H1 (cell line): ENCODE results near the gene STK40. TPM values are rescaled to one million over a fixed set of nuclear protein-coding genes. Genes with fewer than 3 reads are reported as not detected.

ENCODE experiments used
- CTCF ChIA-PET: fragments of 300-600 bp; sonication (Branson Sonifier 250); formaldehyde crosslinking; loops from one replicate; lab custom pipeline; 2021; ENCODE audit not compliant: partially characterized antibody; lab: Charles Lee
- POLR2A ChIA-PET: fragments of 300-600 bp; sonication (Branson Sonifier 250); formaldehyde crosslinking; loops from one replicate; lab custom pipeline; 2021; ENCODE audit warnings: inconsistent platforms; ENCODE audit not compliant: partially characterized antibody; lab: Charles Lee
- DNase-seq, 2 experiments: peaks; one replicate each; pipeline versions ENCODE4 v3.0.0 to v3.0.0-alpha.2; 2010 to 2022; ENCODE audit warnings: low spot score in 2 of 2, low read depth in 1 of 2, mixed read lengths in 1 of 2
- FAIRE-seq: peaks from 2 replicates; lab custom pipeline; 2011; peaks lifted over from hg19 to GRCh38; lab: Jason Lieb, UNC
- H2AFZ ChIP-seq: 2 replicates; pipeline ENCODE4 v1.8.1; 2012; ENCODE audit warnings: low read length, inconsistent platforms
- H2AK5ac ChIP-seq: 2 replicates; pipeline ENCODE4 v1.6.1; 2013; ENCODE audit warnings: low read depth, low read length
- H2BK120ac ChIP-seq: replicated peaks from 2 replicates; pipeline ENCODE3; 2013; ENCODE audit warnings: low read depth, low read length, inconsistent platforms
- H2BK12ac ChIP-seq: 2 replicates; pipeline ENCODE4 v1.6.1; 2013; ENCODE audit warnings: low read depth, low read length
- H2BK15ac ChIP-seq: 2 replicates; pipeline ENCODE4 v1.6.1; 2013; ENCODE audit warnings: low read length
- H2BK20ac ChIP-seq: 2 replicates; pipeline ENCODE4 v1.6.1; 2013; ENCODE audit warnings: low read length
- H2BK5ac ChIP-seq: 2 replicates; pipeline ENCODE4 v1.6.1; 2013; ENCODE audit warnings: low read depth, low read length
- H3K14ac ChIP-seq: 2 replicates; pipeline ENCODE4 v1.6.1; 2013; ENCODE audit warnings: inconsistent platforms; ENCODE audit not compliant: insufficient read length
- H3K18ac ChIP-seq: 2 replicates; pipeline ENCODE4 v1.6.1; 2013; ENCODE audit warnings: low read length; ENCODE audit errors: extremely low read depth
- H3K23ac ChIP-seq: 2 replicates; pipeline ENCODE4 v1.6.1; 2013; ENCODE audit warnings: inconsistent platforms; ENCODE audit not compliant: insufficient read length
- H3K23me2 ChIP-seq: 2 replicates; pipeline ENCODE4 v1.6.1; 2013; ENCODE audit warnings: low read depth, low read length
- H3K27ac ChIP-seq: 2 replicates; pipeline ENCODE4 v1.6.1; 2011; ENCODE audit warnings: low read depth, low read length, inconsistent platforms
- H3K27me3 ChIP-seq, 4 experiments: replicated peaks in 1 of 4; 1 replicate in 1 of 4; 2 replicates in 3 of 4; pipeline versions ENCODE4 v1.6.1 to v1.8.1; 2011 to 2013; ENCODE audit warnings: low read length in 3 of 4, mild to moderate bottlenecking in 3 of 4, inconsistent platforms in 2 of 4, mixed read lengths in 2 of 4, moderate library complexity in 1 of 4; ENCODE audit not compliant: control insufficient read depth in 3 of 4, insufficient read depth in 3 of 4; ENCODE audit errors: extremely low read depth in 1 of 4
- H3K36me3 ChIP-seq, 4 experiments: 2 replicates each; pipeline versions ENCODE4 v1.6.1 to v1.8.1; 2011 to 2013; ENCODE audit warnings: mild to moderate bottlenecking in 4 of 4, low read length in 3 of 4, moderate library complexity in 2 of 4, control low read depth in 1 of 4, inconsistent platforms in 1 of 4; ENCODE audit not compliant: insufficient read depth in 4 of 4, control insufficient read depth in 2 of 4
- H3K4ac ChIP-seq: replicated peaks from 2 replicates; pipeline ENCODE3; 2013; ENCODE audit warnings: low read length, low read depth, mixed read lengths, inconsistent platforms; ENCODE audit not compliant: insufficient read length
- H3K4me1 ChIP-seq, 4 experiments: replicated peaks in 1 of 4; 1 replicate in 1 of 4; 2 replicates in 3 of 4; pipeline versions ENCODE4 v1.6.1 to v1.8.1; 2011 to 2013; ENCODE audit warnings: low read length in 3 of 4, inconsistent platforms in 2 of 4, mixed read lengths in 1 of 4; ENCODE audit not compliant: insufficient read depth in 4 of 4, control insufficient read depth in 3 of 4
- H3K4me2 ChIP-seq, 2 experiments: 2 replicates each; pipeline versions ENCODE4 v1.6.1 to v1.8.1; 2011 to 2013; ENCODE audit warnings: low read depth in 2 of 2, low read length in 2 of 2, control low read depth in 1 of 2, inconsistent platforms in 1 of 2, mild to moderate bottlenecking in 1 of 2; ENCODE audit not compliant: insufficient read depth in 1 of 2
- H3K4me3 ChIP-seq, 4 experiments: fragments of 200-600, 300-600 bp in 1 of 4; sonication (generic), shearing (Covaris generic), sonication (Bioruptor Twin) in 1 of 4; 2 replicates each; pipeline versions ENCODE4 v1.5.1 to v1.8.1; 2011 to 2016; ENCODE audit warnings: low read length in 4 of 4, low read depth in 3 of 4, control low read depth in 2 of 4, inconsistent platforms in 2 of 4, mild to moderate bottlenecking in 2 of 4, mixed read lengths in 1 of 4, moderate library complexity in 1 of 4; ENCODE audit not compliant: insufficient read depth in 2 of 4; ENCODE audit errors: extremely low read depth in 1 of 4
- H3K56ac ChIP-seq: replicated peaks from 2 replicates; pipeline ENCODE3; 2013; ENCODE audit warnings: low read depth, mild to moderate bottlenecking, mixed read lengths, low read length, inconsistent platforms; ENCODE audit not compliant: insufficient read length
- H3K79me1 ChIP-seq: 2 replicates; pipeline ENCODE4 v1.6.1; 2013; ENCODE audit warnings: low read depth, low read length, control low read depth
- H3K79me2 ChIP-seq, 2 experiments: 2 replicates each; pipeline versions ENCODE4 v1.6.1 to v1.8.1; 2012 to 2013; ENCODE audit warnings: low read length in 2 of 2, mild to moderate bottlenecking in 2 of 2, inconsistent platforms in 1 of 2; ENCODE audit not compliant: insufficient read depth in 2 of 2, control insufficient read depth in 1 of 2
- H3K9ac ChIP-seq, 4 experiments: replicated peaks in 1 of 4; 1 replicate in 1 of 4; 2 replicates in 3 of 4; pipeline versions ENCODE4 v1.6.1 to v1.8.1; 2011 to 2013; ENCODE audit warnings: low read depth in 3 of 4, low read length in 3 of 4, control low read depth in 2 of 4, mild to moderate bottlenecking in 2 of 4, moderate library complexity in 2 of 4, inconsistent platforms in 1 of 4; ENCODE audit errors: extremely low read depth in 1 of 4
- H3K9me3 ChIP-seq, 2 experiments: 2 replicates each; pipeline versions ENCODE4 v1.6.1 to v1.8.1; 2012 to 2013; ENCODE audit warnings: mild to moderate bottlenecking in 2 of 2, moderate library complexity in 2 of 2, control low read depth in 1 of 2, inconsistent platforms in 1 of 2, low read depth in 1 of 2, low read length in 1 of 2, mixed read lengths in 1 of 2; ENCODE audit not compliant: insufficient read depth in 2 of 2
- H4K20me1 ChIP-seq, 2 experiments: replicated peaks in 1 of 2; 2 replicates each; pipeline versions ENCODE3 to v1.8.1; 2011 to 2013; ENCODE audit warnings: inconsistent platforms in 2 of 2, low read length in 2 of 2, mild to moderate bottlenecking in 1 of 2; ENCODE audit not compliant: insufficient read depth in 2 of 2, control insufficient read depth in 1 of 2
- H4K5ac ChIP-seq: 2 replicates; pipeline ENCODE4 v1.6.1; 2013; ENCODE audit warnings: low read length, low read depth, mixed read lengths, inconsistent platforms; ENCODE audit not compliant: insufficient read length
- H4K8ac ChIP-seq: 2 replicates; pipeline ENCODE4 v1.8.0; 2013; ENCODE audit warnings: mild to moderate bottlenecking, moderate library complexity, low read length, inconsistent platforms; ENCODE audit not compliant: insufficient read depth; ENCODE audit errors: extremely low read depth
- H4K91ac ChIP-seq: replicated peaks from 2 replicates; pipeline ENCODE3; 2013; ENCODE audit warnings: low read length, mixed read lengths, inconsistent platforms; ENCODE audit not compliant: insufficient read length
- ASH2L ChIP-seq: fragments of 200-600, 300-600 bp; sonication (generic); IDR thresholded peaks from one replicate; pipeline ENCODE4 v1.7.1; 2017; ENCODE audit warnings: low read length
- BACH1 ChIP-seq: IDR thresholded peaks from 2 replicates; pipeline ENCODE4 v1.6.1; 2012; ENCODE audit warnings: low read length, improper control_type of control experiment
- BCL11A ChIP-seq, 2 experiments: IDR thresholded peaks; one replicate each; pipeline ENCODE4 v1.6.1; 2011; ENCODE audit warnings: low read depth in 2 of 2, low read length in 2 of 2, mild to moderate bottlenecking in 2 of 2
- GTF2F1 ChIP-seq: IDR thresholded peaks from 2 replicates; pipeline ENCODE4 v1.6.1; 2012; ENCODE audit warnings: low read depth, low read length, improper control_type of control experiment, borderline replicate concordance
- KDM4A ChIP-seq: IDR thresholded peaks from one replicate; pipeline ENCODE4 v1.7.1; 2012; ENCODE audit warnings: low read depth, mild to moderate bottlenecking, moderate library complexity, low read length, inconsistent platforms; ENCODE audit not compliant: severe bottlenecking
- MAFK ChIP-seq: IDR thresholded peaks from 2 replicates; pipeline ENCODE4 v1.6.1; 2012; ENCODE audit warnings: low read depth, mild to moderate bottlenecking, improper control_type of control experiment, low read length
- POU5F1 ChIP-seq: IDR thresholded peaks from 2 replicates; pipeline ENCODE4 v1.6.1; 2011; ENCODE audit warnings: low read depth, mild to moderate bottlenecking, low read length, moderate library complexity
- RAD21 ChIP-seq, 2 experiments: IDR thresholded peaks in 1 of 2; conservative IDR thresholded peaks in 1 of 2; 2 replicates each; pipeline ENCODE4 v1.6.1; 2011; ENCODE audit warnings: low read depth in 2 of 2, low read length in 2 of 2, improper control_type of control experiment in 1 of 2, inconsistent platforms in 1 of 2, mild to moderate bottlenecking in 1 of 2, moderate library complexity in 1 of 2
- RXRA ChIP-seq: IDR thresholded peaks from 2 replicates; pipeline ENCODE4 v1.6.1; 2011; ENCODE audit warnings: low read depth, mild to moderate bottlenecking, low read length, moderate library complexity; ENCODE audit not compliant: insufficient read depth
- SAP30 ChIP-seq: fragments of 300-600 bp; sonication (generic); IDR thresholded peaks from 2 replicates; pipeline ENCODE4 v1.7.1; 2012; ENCODE audit warnings: low read length, moderate library complexity, mild to moderate bottlenecking, inconsistent platforms; ENCODE audit not compliant: insufficient read depth, insufficient replicate concordance
- SIN3A ChIP-seq, 2 experiments: IDR thresholded peaks in 1 of 2; conservative IDR thresholded peaks in 1 of 2; 2 replicates each; pipeline ENCODE4 v1.6.1; 2011 to 2012; ENCODE audit warnings: low read length in 2 of 2, improper control_type of control experiment in 1 of 2, low read depth in 1 of 2, mild to moderate bottlenecking in 1 of 2
- SP4 ChIP-seq: IDR thresholded peaks from 2 replicates; pipeline ENCODE4 v1.6.1; 2012; ENCODE audit warnings: low read length, inconsistent platforms
- WGBS, 2 experiments: shearing (Covaris generic) in 1 of 2; methylation state at CpG; one replicate each; pipeline versions ENCODE4 v1.1.6 to v1.1.7; 2013 to 2015; ENCODE audit warnings: low lambda C conversion rate in 2 of 2, mixed read lengths in 2 of 2, inconsistent platforms in 1 of 2, low coverage in 1 of 2, missing lambda C conversion rate in 1 of 2; ENCODE audit not compliant: insufficient replicate concordance in 2 of 2, insufficient coverage in 1 of 2, insufficient read length in 1 of 2; ENCODE audit errors: extremely low coverage in 1 of 2, missing lambda C conversion rate in 1 of 2; 5-methylcytosine and 5-hydroxymethylcytosine counted together
- polyA plus RNA-seq, 7 experiments: library from polyadenylated mRNA; depleted of rRNA in 3 of 7; stranded (reverse) in 5 of 7; unstranded in 2 of 7; fragments of >200 nt in 5 of 7; fragments of 200-250 nt in 2 of 7; gene quantifications; 1 replicate in 5 of 7; 2 replicates in 1 of 7; 4 replicates in 1 of 7; pipeline versions ENCODE4 v1.2.1 to v1.2.3, GENCODE V29; 2011 to 2013; ENCODE audit warnings: missing spikeins in 2 of 7, mixed read lengths in 2 of 7
- total RNA-seq: library from RNA; stranded (reverse); fragmentation: NEBNext Ultra II Directional; extraction: Animal tissue kit (Norgen Biotek cat#: 25700); gene quantifications from 2 replicates; pipeline ENCODE4 v1.2.1, GENCODE V29; 2021
- TF ChIP-seq, protein P1 (sequence below): IDR thresholded peaks from 2 replicates; pipeline ENCODE4 v1.6.1; 2011; ENCODE audit warnings: low read depth, mild to moderate bottlenecking, low read length; ENCODE audit not compliant: insufficient read depth

The STK40 gene
- total and polyA plus RNA-seq, 2 of the 8 experiments (the other 6 are each of a cell fraction or from before 2014, with no cell fraction given), result 13.6 to 28.6 TPM

DNA sequence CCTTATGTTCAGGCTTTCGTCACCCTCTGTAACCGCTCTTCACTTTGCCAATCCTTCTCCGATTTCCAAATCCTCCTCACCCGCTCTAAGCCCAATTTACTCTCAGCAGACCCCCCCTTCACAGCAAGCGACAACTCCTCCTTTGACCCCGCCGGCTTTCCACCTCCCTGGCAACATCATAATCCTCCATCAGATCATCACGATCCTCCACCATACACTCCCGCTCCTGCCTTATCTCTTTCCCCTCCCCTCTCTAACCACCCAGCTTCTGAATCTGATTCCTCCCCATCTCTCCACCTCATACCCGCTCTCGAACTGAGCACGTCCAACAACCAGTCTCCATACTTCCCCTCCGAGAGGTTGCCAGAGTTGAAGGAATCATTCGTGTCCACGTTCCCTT is 54.8 kb downstream of the STK40 start:
- Histone ChIP-seq H2AK5ac (no peak overlapping the region), H3K56ac (no peak overlapping the region), H2AFZ (no peak overlapping the region), H3K9me3 (no peaks in the 10 kb centered on the region), H3K23ac (no peak overlapping the region), H3K4me3 (no peak overlapping the region), H3K4me1 (no peaks in the 10 kb centered on the region), H3K18ac (no peak overlapping the region), H3K4ac (no peak overlapping the region), H4K20me1 (no peaks in the 10 kb centered on the region), H2BK15ac (no peak overlapping the region), H3K27me3 (peaks cover 0 to 6% (median under 1%) of the 10 kb centered on the region in 4 experiments; a peak in 3 of 7 replicates), H3K79me1 (no peaks in the 10 kb centered on the region; the same call in 1 of the 2 replicates), H2BK5ac (no peak overlapping the region), H4K5ac (no peak overlapping the region), H2BK20ac (no peak overlapping the region), H2BK120ac (no peak overlapping the region), H4K8ac (no peak overlapping the region), H3K23me2 (peaks cover 4% of the 10 kb centered on the region; the same call in 1 of the 2 replicates), H2BK12ac (no peak overlapping the region), H3K9ac (no peak overlapping the region), H4K91ac (no peak overlapping the region), H3K14ac (no peak overlapping the region), H3K79me2 (no peaks in the 10 kb centered on the region), H3K27ac (no peak overlapping the region), H3K36me3 (no peaks in the 10 kb centered on the region), H3K4me2 (no peak overlapping the region)
- FAIRE-seq (no peak), DNase-seq (no peak)
- 92% methylated on average over 15 of the region's 15 CpGs; no CpG with 5 or more reads in 1 of the 2 experiments for WGBS, 2 experiments
- POLR2A ChIA-PET, result interaction anchor here (1.1 to 1.9 kb wide), 3 partner anchors 8 to 25 kb away, joined by 4 to 10 read pairs (median 4); partner anchors contain the start of genes EVA1B and SH3D21
- CTCF ChIA-PET, result interaction anchor here (1.2 to 2.2 kb wide), 2 partner anchors 11 to 91 kb away, joined by 3 to 9 read pairs; no protein-coding TSS in a partner anchor
- no peak for TF ChIP-seq SP4
- no peak for TF ChIP-seq SIN3A (conservative IDR thresholded peaks at IDR 0.05 in 1 of 2, IDR thresholded peaks at IDR 0.05 in 1 of 2; ENCODE audit: low read depth in 1 of 2, low read length in 2 of 2)
- TF ChIP-seq RAD21 (IDR thresholded peaks at IDR 0.05 in 1 of 2, conservative IDR thresholded peaks at IDR 0.05 in 1 of 2; ENCODE audit: low read depth in 2 of 2, low read length in 2 of 2), result no peak
- no peak for TF ChIP-seq BACH1
- TF ChIP-seq, protein P1, sequence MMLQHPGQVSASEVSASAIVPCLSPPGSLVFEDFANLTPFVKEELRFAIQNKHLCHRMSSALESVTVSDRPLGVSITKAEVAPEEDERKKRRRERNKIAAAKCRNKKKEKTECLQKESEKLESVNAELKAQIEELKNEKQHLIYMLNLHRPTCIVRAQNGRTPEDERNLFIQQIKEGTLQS, result no peak
- no peak for TF ChIP-seq KDM4A
- TF ChIP-seq ASH2L, result no peak
- no peak for TF ChIP-seq RXRA
- TF ChIP-seq GTF2F1, result no peak
- no peak for TF ChIP-seq SAP30
- TF ChIP-seq BCL11A (IDR thresholded peaks at IDR 0.05; ENCODE audit: low read depth in 2 of 2, low read length in 2 of 2), result no peak
- TF ChIP-seq MAFK, result no peak
- no peak for TF ChIP-seq POU5F1
